ENCODE measurements around the gene SAPCD1. TPM values are rescaled to one million over a fixed set of nuclear protein-coding genes. Genes with fewer than 3 reads are reported as not detected.
"Not testable (repeated sequence)": the region's sequence is repeated elsewhere in the genome, so short reads cannot be mapped to it uniquely, and the experiment has no call there.

SAPCD1 gene
- total RNA-seq, 2 donors from 2014 or later, result 1.9 to 15.7 TPM

GRCh38 chr6:31797588-31797987 lies 35.1 kb downstream of the SAPCD1 start:
- 55% methylated on average over 5 of the region's 5 CpGs for WGBS
- H3K4me3 ChIP-seq, result no peak overlapping the region
- peak overlapping the region in 1 of 2 donors; percentile 97 for H3K27ac ChIP-seq
- TF ChIP-seq, protein P1, sequence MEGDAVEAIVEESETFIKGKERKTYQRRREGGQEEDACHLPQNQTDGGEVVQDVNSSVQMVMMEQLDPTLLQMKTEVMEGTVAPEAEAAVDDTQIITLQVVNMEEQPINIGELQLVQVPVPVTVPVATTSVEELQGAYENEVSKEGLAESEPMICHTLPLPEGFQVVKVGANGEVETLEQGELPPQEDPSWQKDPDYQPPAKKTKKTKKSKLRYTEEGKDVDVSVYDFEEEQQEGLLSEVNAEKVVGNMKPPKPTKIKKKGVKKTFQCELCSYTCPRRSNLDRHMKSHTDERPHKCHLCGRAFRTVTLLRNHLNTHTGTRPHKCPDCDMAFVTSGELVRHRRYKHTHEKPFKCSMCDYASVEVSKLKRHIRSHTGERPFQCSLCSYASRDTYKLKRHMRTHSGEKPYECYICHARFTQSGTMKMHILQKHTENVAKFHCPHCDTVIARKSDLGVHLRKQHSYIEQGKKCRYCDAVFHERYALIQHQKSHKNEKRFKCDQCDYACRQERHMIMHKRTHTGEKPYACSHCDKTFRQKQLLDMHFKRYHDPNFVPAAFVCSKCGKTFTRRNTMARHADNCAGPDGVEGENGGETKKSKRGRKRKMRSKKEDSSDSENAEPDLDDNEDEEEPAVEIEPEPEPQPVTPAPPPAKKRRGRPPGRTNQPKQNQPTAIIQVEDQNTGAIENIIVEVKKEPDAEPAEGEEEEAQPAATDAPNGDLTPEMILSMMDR (IDR thresholded peaks at IDR 0.05), result no peak
- TF ChIP-seq POLR2A (IDR thresholded peaks at IDR 0.05), result no peak
- no peak for TF ChIP-seq POLR2AphosphoS5 (IDR thresholded peaks at IDR 0.05)
- intact Hi-C loops (cut with DNase I), result no loop called here
- no peak for DNase-seq (ENCODE audit: low spot score)
- H3K9me3 ChIP-seq, result no peaks in the 10 kb centered on the region
- H3K27me3 ChIP-seq (replicated peaks; ENCODE audit: insufficient read depth), result no peaks in the 10 kb centered on the region
- H3K4me1 ChIP-seq (replicated peaks), result peaks cover 3% of the 10 kb centered on the region
- H3K36me3 ChIP-seq, result no peaks in the 10 kb centered on the region

GRCh38 chr6:31799781-31800180 lies 37.3 kb downstream of the SAPCD1 start:
- TF ChIP-seq POLR2AphosphoS5 (IDR thresholded peaks at IDR 0.05) (no peak), POLR2A (IDR thresholded peaks at IDR 0.05) (no peak)
- TF ChIP-seq, protein P1 (IDR thresholded peaks at IDR 0.05), result no peak
- no peak for DNase-seq (ENCODE audit: low spot score)
- Histone ChIP-seq H3K4me1 (replicated peaks) (no peaks in the 10 kb centered on the region), H3K36me3 (no peaks in the 10 kb centered on the region), H3K27me3 (replicated peaks; ENCODE audit: insufficient read depth) (no peaks in the 10 kb centered on the region), H3K27ac (no peak overlapping the region), H3K4me3 (no peak overlapping the region), H3K9me3 (no peaks in the 10 kb centered on the region)
- 88% methylated on average over 12 of the region's 12 CpGs for WGBS
- intact Hi-C loops (cut with DNase I), result no loop called here

DNA sequence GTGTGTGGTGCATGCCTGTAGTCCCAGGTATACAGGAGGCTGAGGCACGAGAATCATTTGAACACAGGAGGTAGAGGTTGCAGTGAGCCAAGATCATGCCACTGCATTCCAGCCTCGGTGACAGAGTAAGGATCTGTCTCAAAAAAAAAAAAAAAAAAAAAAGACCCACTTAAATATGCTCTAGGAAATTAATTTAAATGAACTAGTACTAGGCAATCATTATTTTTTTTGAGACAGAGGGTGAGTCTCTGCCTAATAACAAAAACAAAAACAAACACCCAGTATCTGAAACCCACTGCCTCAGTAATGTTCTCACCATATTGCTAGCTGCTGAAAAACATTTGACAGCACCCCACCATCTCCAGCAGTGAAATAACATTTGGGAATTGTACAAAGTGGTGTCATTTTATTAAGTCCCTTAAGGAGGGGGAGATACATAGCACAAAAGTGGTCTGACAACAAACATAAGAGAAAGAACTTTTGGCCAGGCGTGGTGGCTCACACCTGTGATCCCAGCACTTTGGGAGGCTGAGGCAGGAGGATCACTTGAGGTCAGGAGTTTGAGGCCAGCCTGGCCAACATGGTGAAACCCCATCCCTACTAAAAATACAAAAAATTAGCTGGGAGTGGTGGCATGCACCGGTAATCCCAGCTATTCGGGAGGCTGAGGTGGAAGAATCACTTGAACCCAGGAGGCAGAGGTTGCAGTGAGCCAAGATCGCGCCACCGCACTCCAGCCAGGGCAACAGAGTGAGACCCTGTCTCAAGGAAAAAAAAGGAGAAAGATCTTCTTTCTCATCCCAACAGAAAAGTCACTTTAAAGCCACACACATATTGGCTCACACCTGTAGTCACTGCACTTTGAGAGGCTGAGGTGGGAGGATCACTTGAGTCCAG lies 38.8 kb downstream of the SAPCD1 start:
- H3K27me3 ChIP-seq (replicated peaks; ENCODE audit: insufficient read depth); H3K27ac ChIP-seq; H3K4me1 ChIP-seq (replicated peaks); H3K36me3 ChIP-seq; DNase-seq (ENCODE audit: low spot score); H3K4me3 ChIP-seq; H3K9me3 ChIP-seq; intact Hi-C loops (cut with DNase I): not testable (repeated sequence)
- 96% methylated on average over 8 of the region's 8 CpGs for WGBS

DNA sequence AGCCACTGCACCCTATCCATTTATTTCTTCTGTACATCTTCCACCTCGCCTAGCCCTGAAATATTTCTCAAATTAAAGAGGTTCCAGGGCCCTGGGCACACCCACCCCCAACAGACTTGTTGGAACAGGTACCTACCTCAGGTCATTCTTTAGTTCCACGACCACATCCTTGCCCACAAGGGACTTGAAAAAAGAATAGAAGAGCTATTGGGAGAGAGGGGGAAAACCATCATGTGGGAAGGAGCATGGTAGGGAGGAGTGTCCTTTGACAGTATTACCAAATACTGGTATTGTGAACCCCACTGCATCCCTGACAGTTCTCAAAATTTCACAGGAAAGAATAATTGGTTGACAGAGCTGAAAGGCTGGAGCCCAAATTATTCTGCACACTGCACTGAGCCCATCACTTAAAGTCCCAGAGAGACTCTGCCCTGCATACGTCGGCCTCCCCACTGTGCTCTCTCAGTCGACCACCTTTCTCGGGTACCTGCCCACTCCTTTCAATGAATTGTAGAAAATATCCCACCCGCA lies 43.5 kb downstream of the SAPCD1 start:
- intact Hi-C loops (cut with DNase I), result no loop called here
- TF ChIP-seq POLR2AphosphoS5 (IDR thresholded peaks at IDR 0.05), result no peak
- TF ChIP-seq, protein P1 (IDR thresholded peaks at IDR 0.05), result no peak
- TF ChIP-seq POLR2A (IDR thresholded peaks at IDR 0.05), result no peak
- DNase-seq (ENCODE audit: low spot score), result no peak
- no peaks in the 10 kb centered on the region for H3K27me3 ChIP-seq (replicated peaks; ENCODE audit: insufficient read depth)
- H3K4me1 ChIP-seq (replicated peaks), result no peaks in the 10 kb centered on the region
- H3K36me3 ChIP-seq, result no peaks in the 10 kb centered on the region
- H3K27ac ChIP-seq, result peak overlapping the region; percentile 93 to 95
- no peaks in the 10 kb centered on the region for H3K9me3 ChIP-seq
- H3K4me3 ChIP-seq, result peak overlapping the region; percentile 48 to 52
- WGBS, result 5% methylated on average over 7 of the region's 7 CpGs

- DNase-seq (ENCODE audit: low spot score), result peak; percentile 97
- Histone ChIP-seq H3K36me3 (no peaks in the 10 kb centered on the region), H3K27me3 (replicated peaks; ENCODE audit: insufficient read depth) (no peaks in the 10 kb centered on the region), H3K4me1 (replicated peaks) (no peaks in the 10 kb centered on the region), H3K9me3 (no peaks in the 10 kb centered on the region), H3K4me3 (peak within 1 kb of the TSS; percentile 48 to 52), H3K27ac (peak within 1 kb of the TSS; percentile 93 to 95)
- WGBS, result under 1% methylated on average over 40 of the region's 51 CpGs
- intact Hi-C loops (cut with DNase I), result no loop called here
- TF ChIP-seq, protein P1 (IDR thresholded peaks at IDR 0.05), result peak in 3 of 4 experiments; percentile 30 to 54 (median 49)
- TF ChIP-seq POLR2A (IDR thresholded peaks at IDR 0.05) (peak; percentile 97), POLR2AphosphoS5 (IDR thresholded peaks at IDR 0.05) (peak; percentile 100)
Observed at GRCh38 chr6:31806470-31807272, 44.2 kb downstream of the SAPCD1 start, which contains the start of gene LSM2. LSM2 (minus strand) TSS chr6:31806966; CDS start chr6:31806757, 209 bp downstream.

DNA sequence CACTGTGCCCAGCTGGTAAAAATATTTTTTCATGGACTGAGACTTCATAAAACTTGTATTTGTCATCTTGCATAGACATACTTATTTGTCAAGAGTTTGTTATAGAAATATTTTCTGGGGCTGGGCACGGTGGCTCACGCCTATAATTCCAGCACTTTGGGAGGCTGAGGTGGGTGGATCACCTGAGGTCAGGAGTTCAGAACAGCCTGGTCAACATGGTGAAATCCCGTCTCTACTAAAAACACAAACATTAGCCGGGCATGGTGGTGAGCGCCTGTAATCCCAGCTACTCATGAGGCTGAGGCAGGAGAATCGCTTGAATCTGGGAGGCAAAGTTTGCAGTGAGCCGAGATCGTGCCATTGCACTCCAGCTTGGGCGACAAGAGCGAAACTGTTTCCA lies 46.1 kb downstream of the SAPCD1 start:
- intact Hi-C loops (cut with DNase I); H3K27me3 ChIP-seq (replicated peaks; ENCODE audit: insufficient read depth); H3K36me3 ChIP-seq; DNase-seq (ENCODE audit: low spot score); H3K4me3 ChIP-seq; H3K9me3 ChIP-seq; H3K27ac ChIP-seq; H3K4me1 ChIP-seq (replicated peaks): not testable (repeated sequence)
- WGBS, result 90% methylated on average over 10 of the region's 10 CpGs
